OCI-LY3 (cell line): Measurements from ENCODE around the gene HCLS1.
"Not testable (repeated sequence)": the region's sequence is repeated elsewhere in the genome, so short reads cannot be mapped to it uniquely, and the experiment has no call there.

Experiments
- H2AFZ ChIP-seq: fragments of 200-600, 300-600 bp; shearing (Covaris generic); 2 replicates; pipeline ENCODE4 v1.6.0; 2014; ENCODE audit warnings: antibody characterized with exemption, low read depth, low read length
- H3K27ac ChIP-seq: fragments of 200-600, 300-600 bp; sonication (generic); 2 replicates; pipeline ENCODE4 v1.5.1; 2014; ENCODE audit warnings: mild to moderate bottlenecking, low read length, moderate library complexity, mixed read lengths
- H3K27me3 ChIP-seq: fragments of 200-600, 300-600 bp; sonication (generic); 2 replicates; pipeline ENCODE4 v1.6.1; 2014; ENCODE audit warnings: low read depth, low read length, mixed read lengths
- H3K36me3 ChIP-seq: fragments of 200-600, 300-600 bp; sonication (generic); replicated peaks from 2 replicates; pipeline ENCODE3; 2014; ENCODE audit warnings: low read depth, low read length, mixed read lengths
- H3K4me1 ChIP-seq: fragments of 300-600, 200-600 bp; sonication (generic); 2 replicates; pipeline ENCODE4 v1.6.1; 2014; ENCODE audit warnings: low read length, mixed read lengths
- H3K4me2 ChIP-seq: fragments of 200-600, 300-600 bp; sonication (generic); 2 replicates; pipeline ENCODE4 v1.6.1; 2014; ENCODE audit warnings: low read length, mixed read lengths
- H3K4me3 ChIP-seq: fragments of 300-600, 200-600 bp; sonication (generic); 2 replicates; pipeline ENCODE4 v1.5.1; 2014; ENCODE audit warnings: antibody characterized with exemption, mild to moderate bottlenecking, low read length, moderate library complexity
- H3K79me2 ChIP-seq: fragments of 300-600, 200-600 bp; shearing (Covaris generic); 2 replicates; pipeline ENCODE4 v1.6.1; 2014; ENCODE audit warnings: mild to moderate bottlenecking, low read length, mixed read lengths
- H3K9ac ChIP-seq: fragments of 300-600, 200-600 bp; shearing (Covaris generic); 2 replicates; pipeline ENCODE4 v1.6.0; 2014; ENCODE audit warnings: mild to moderate bottlenecking, low read length, moderate library complexity
- H3K9me3 ChIP-seq: fragments of 200-600, 300-600 bp; shearing (Covaris generic); 2 replicates; pipeline ENCODE4 v1.6.1; 2014; ENCODE audit warnings: low read length, mixed read lengths; ENCODE audit not compliant: insufficient read depth
- H4K20me1 ChIP-seq: fragments of 200-600, 300-600 bp; sonication (generic); 2 replicates; pipeline ENCODE4 v1.6.1; 2016; ENCODE audit warnings: low read length, mixed read lengths; ENCODE audit not compliant: insufficient read depth
- CTCF ChIP-seq: fragments of 200-600, 300-600 bp; sonication (generic); IDR thresholded peaks from 2 replicates; pipeline ENCODE4 v1.5.1; 2014; ENCODE audit warnings: antibody characterized with exemption, low read length, low read depth
- EZH2phosphoT487 ChIP-seq: fragments of 200-600 bp; shearing (Covaris generic); IDR thresholded peaks from 2 replicates; pipeline ENCODE4 v1.6.1; 2018; ENCODE audit warnings: antibody characterized with exemption, mixed run types, low read depth

HCLS1 gene

GRCh38 chr3:121598564-121598963 is 62.1 kb downstream of the HCLS1 start:
- TF ChIP-seq CTCF (no peak), EZH2phosphoT487 (no peak)
- Histone ChIP-seq H3K4me3 (no peak overlapping the region), H3K36me3 (no peaks in the 10 kb centered on the region), H3K4me1 (peaks cover 3% of the 10 kb centered on the region), H2AFZ (no peak overlapping the region), H3K27me3 (no peaks in the 10 kb centered on the region), H4K20me1 (no peaks in the 10 kb centered on the region), H3K9me3 (no peaks in the 10 kb centered on the region), H3K27ac (no peak overlapping the region), H3K4me2 (no peak overlapping the region), H3K9ac (no peak overlapping the region), H3K79me2 (no peaks in the 10 kb centered on the region)

DNA sequence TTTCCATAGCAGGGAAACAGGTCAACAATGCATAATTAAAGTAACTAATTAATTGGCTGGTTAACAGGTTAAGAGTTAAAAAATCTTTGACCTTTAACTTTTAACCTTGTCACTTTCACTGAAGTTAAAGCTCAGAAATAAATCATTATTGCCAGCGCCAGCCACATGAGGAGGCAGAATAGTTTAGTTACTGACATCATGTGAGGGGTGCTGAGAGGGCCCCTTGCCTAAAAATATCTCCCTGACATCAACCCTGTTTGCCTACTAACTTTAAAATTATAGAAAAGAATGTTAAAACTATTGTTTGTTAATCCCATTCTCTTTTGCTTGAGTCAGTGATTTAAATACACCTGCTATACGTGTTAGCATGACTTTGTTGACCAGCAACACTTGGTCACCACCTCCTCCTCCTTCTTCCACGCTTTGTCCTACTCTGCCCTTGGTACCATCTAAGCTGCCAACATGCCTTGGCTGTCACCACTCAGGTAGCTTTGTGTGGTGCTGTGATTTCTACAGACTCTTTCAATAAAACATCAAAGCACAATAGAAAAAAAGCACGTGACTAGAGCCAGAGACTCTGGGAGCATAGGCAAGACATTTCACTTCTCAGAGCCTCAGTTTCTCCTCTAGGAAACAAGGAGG is 64.8 kb downstream of the HCLS1 start:
- Histone ChIP-seq H3K27ac (no peak overlapping the region), H3K9ac (no peak overlapping the region), H3K4me3 (no peak overlapping the region), H3K9me3 (no peaks in the 10 kb centered on the region), H3K79me2 (no peaks in the 10 kb centered on the region), H3K27me3 (no peaks in the 10 kb centered on the region), H3K4me1 (peaks cover 19% of the 10 kb centered on the region), H2AFZ (no peak overlapping the region), H4K20me1 (no peaks in the 10 kb centered on the region), H3K36me3 (no peaks in the 10 kb centered on the region), H3K4me2 (no peak overlapping the region)
- TF ChIP-seq CTCF (no peak), EZH2phosphoT487 (no peak)

DNA sequence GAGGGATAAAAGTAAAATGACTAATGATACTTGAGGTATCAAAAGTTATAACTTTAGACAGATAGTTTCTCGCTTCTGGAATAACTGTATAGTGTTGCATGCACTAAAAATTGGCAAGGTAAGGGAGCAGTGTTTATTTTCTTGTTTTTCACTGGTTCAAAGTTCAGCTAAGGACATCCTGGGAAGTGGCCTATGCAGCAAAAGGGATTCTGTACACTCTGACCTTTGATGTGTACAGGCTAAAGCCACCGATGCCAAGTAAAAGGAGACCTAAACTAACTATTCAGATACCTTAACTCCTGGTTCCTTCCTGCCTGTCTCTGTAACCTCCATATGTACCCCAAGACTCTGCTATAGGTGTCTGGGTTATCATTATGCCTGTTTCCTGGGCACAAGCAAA is 65.9 kb downstream of the HCLS1 start:
- no peak for TF ChIP-seq CTCF
- TF ChIP-seq EZH2phosphoT487, result no peak
- no peak overlapping the region for H3K9ac ChIP-seq

GRCh38 chr3:121593806-121594205 is 66.9 kb downstream of the HCLS1 start:
- not testable (repeated sequence) for H3K9ac ChIP-seq, H3K27ac ChIP-seq, H3K9me3 ChIP-seq, H3K36me3 ChIP-seq, H3K79me2 ChIP-seq, H4K20me1 ChIP-seq, H2AFZ ChIP-seq, H3K4me3 ChIP-seq, H3K27me3 ChIP-seq
- peaks cover 19% of the 10 kb centered on the region for H3K4me1 ChIP-seq
- peak overlapping the region; percentile 50 for H3K4me2 ChIP-seq

More for the DNA sequence above, 65.9 kb downstream of the HCLS1 start:
- Histone ChIP-seq H3K79me2 (no peaks in the 10 kb centered on the region), H3K27ac (no peak overlapping the region), H3K9me3 (no peaks in the 10 kb centered on the region), H4K20me1 (no peaks in the 10 kb centered on the region), H3K36me3 (no peaks in the 10 kb centered on the region), H3K4me3 (no peak overlapping the region), H3K27me3 (no peaks in the 10 kb centered on the region), H3K4me1 (peaks cover 19% of the 10 kb centered on the region), H3K4me2 (no peak overlapping the region), H2AFZ (no peak overlapping the region)
